HL-60 (cell line): ENCODE measurements around the gene IGBP1.

Experiments used
- CTCF ChIP-seq: IDR thresholded peaks from one replicate; pipeline ENCODE4 v1.5.1; 2011; ENCODE audit warnings: low read length, control low read depth, inconsistent platforms; ENCODE audit not compliant: insufficient read depth
- GABPA ChIP-seq: IDR thresholded peaks from 2 replicates; pipeline ENCODE4 v1.6.1; 2012; ENCODE audit warnings: low read depth
- TF ChIP-seq, protein P1 (sequence below): IDR thresholded peaks from 2 replicates; pipeline ENCODE4 v1.6.1; 2012; ENCODE audit warnings: low read depth; ENCODE audit not compliant: insufficient replicate concordance

GRCh38 chrX:70168238-70169188, 35.3 kb downstream of the IGBP1 start:
- TF ChIP-seq, protein P1, sequence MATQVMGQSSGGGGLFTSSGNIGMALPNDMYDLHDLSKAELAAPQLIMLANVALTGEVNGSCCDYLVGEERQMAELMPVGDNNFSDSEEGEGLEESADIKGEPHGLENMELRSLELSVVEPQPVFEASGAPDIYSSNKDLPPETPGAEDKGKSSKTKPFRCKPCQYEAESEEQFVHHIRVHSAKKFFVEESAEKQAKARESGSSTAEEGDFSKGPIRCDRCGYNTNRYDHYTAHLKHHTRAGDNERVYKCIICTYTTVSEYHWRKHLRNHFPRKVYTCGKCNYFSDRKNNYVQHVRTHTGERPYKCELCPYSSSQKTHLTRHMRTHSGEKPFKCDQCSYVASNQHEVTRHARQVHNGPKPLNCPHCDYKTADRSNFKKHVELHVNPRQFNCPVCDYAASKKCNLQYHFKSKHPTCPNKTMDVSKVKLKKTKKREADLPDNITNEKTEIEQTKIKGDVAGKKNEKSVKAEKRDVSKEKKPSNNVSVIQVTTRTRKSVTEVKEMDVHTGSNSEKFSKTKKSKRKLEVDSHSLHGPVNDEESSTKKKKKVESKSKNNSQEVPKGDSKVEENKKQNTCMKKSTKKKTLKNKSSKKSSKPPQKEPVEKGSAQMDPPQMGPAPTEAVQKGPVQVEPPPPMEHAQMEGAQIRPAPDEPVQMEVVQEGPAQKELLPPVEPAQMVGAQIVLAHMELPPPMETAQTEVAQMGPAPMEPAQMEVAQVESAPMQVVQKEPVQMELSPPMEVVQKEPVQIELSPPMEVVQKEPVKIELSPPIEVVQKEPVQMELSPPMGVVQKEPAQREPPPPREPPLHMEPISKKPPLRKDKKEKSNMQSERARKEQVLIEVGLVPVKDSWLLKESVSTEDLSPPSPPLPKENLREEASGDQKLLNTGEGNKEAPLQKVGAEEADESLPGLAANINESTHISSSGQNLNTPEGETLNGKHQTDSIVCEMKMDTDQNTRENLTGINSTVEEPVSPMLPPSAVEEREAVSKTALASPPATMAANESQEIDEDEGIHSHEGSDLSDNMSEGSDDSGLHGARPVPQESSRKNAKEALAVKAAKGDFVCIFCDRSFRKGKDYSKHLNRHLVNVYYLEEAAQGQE: no peak
- TF ChIP-seq CTCF (no peak), GABPA (no peak)
